Ectodermal cell (in vitro differentiated cells): ENCODE results near the gene SPCS1.
"Not testable (repeated sequence)": the region's sequence is repeated elsewhere in the genome, so short reads cannot be mapped to it uniquely, and the experiment has no call there.

Experiments
- H3K27ac ChIP-seq: 2 replicates; pipeline ENCODE4 v1.7.0; 2013; ENCODE audit warnings: mild to moderate bottlenecking, low read depth, low read length; ENCODE audit not compliant: insufficient read depth, poor library complexity, severe bottlenecking
- H3K27me3 ChIP-seq: 2 replicates; pipeline ENCODE4 v1.7.0; 2013; ENCODE audit warnings: mild to moderate bottlenecking, low read length; ENCODE audit not compliant: insufficient read depth, control insufficient read depth, poor library complexity, severe bottlenecking
- H3K36me3 ChIP-seq: one replicate; pipeline ENCODE4 v1.7.0; 2013; ENCODE audit warnings: low read length; ENCODE audit not compliant: control insufficient read depth, insufficient read depth
- H3K4me1 ChIP-seq: one replicate; pipeline ENCODE4 v1.7.0; 2013; ENCODE audit warnings: low read length; ENCODE audit not compliant: control insufficient read depth, insufficient read depth
- H3K4me3 ChIP-seq: 2 replicates; pipeline ENCODE4 v1.7.0; 2013; ENCODE audit warnings: low read depth, low read length, control low read depth; ENCODE audit not compliant: insufficient read depth
- H3K9me3 ChIP-seq: 2 replicates; pipeline ENCODE4 v1.7.0; 2013; ENCODE audit warnings: mild to moderate bottlenecking, low read length, moderate library complexity; ENCODE audit not compliant: control insufficient read depth
- WGBS, 2 experiments: methylation state at CpG; one replicate each; pipeline ENCODE4 v1.1.7; 2013; ENCODE audit warnings: missing lambda C conversion rate in 2 of 2; 5-methylcytosine and 5-hydroxymethylcytosine counted together

SPCS1 gene

DNA sequence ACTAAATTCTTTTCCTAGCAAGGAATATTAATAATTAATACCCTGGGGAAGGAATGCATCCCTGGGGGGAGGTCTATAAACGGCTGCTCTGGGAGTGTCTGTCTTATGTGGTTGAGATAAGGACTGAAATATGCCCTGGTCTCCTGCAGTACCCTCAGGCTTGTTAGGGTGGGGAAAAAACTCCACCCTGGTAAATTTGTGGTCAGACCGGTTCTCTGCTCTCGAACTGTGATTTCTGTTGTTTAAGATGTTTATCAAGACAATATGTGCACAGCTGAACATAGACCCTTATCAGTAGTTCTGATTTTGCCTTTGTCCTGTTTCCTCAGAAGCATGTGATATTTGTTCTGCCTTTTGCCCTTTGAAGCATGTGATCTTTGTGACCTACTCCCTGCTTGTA, 22.8 kb downstream of the SPCS1 start:
- peaks cover 22% of the 10 kb centered on the region for H3K36me3 ChIP-seq
- H3K27ac ChIP-seq, H3K4me3 ChIP-seq, H3K4me1 ChIP-seq, H3K9me3 ChIP-seq, H3K27me3 ChIP-seq: not testable (repeated sequence)
- WGBS, 2 experiments: 78 to 82% methylated on average over 3 of the region's 3 CpGs

DNA sequence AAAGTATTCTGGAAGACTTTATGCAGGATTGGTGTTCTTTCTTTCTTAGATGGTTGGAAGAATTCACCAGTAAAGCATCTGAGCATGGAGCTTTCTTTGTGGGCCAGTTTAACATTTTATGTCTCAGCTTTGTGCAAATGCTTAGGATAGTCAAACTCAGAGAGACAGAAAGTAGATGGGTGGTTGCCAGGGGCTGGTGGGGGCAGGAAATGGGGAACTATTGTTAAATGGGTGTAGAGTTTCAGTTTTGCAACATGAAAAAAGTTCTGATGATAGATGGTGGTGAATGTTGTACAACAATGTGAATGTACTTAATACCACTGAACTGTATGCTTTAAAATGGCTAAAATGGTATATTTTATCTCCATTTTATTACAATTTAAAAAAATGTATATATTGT, 24.8 kb downstream of the SPCS1 start:
- Histone ChIP-seq H3K27me3 (no peaks in the 10 kb centered on the region), H3K36me3 (peaks cover 30% of the 10 kb centered on the region), H3K9me3 (no peaks in the 10 kb centered on the region), H3K4me1 (no peaks in the 10 kb centered on the region), H3K4me3 (no peak overlapping the region), H3K27ac (no peak overlapping the region)

DNA sequence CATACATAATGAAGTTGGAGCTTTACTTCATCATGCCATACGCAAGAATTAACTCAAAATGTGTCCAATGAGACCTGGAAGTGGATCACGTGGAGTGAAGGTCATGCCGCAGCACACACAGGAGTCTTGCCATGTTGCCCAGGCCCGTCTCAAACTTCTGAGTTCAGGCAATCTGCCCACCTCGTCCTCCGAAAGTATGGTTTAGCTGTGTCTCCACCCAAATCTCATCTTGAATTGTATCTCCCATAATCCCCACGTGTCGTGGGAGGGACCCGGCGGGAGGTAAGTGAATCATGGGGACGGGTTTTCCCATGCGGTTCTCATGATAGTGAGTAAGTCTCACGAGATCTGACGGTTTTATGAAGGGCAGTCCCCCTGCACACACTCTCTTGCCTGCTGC, 25.7 kb downstream of the SPCS1 start:
- no peaks in the 10 kb centered on the region for H3K9me3 ChIP-seq
- no peaks in the 10 kb centered on the region for H3K4me1 ChIP-seq
- no peak overlapping the region for H3K27ac ChIP-seq
- H3K27me3 ChIP-seq: no peaks in the 10 kb centered on the region
- 88 to 92% methylated on average over 14 of the region's 14 CpGs for WGBS, 2 experiments
- H3K4me3 ChIP-seq: no peak overlapping the region
- H3K36me3 ChIP-seq: peaks cover 35% of the 10 kb centered on the region

DNA sequence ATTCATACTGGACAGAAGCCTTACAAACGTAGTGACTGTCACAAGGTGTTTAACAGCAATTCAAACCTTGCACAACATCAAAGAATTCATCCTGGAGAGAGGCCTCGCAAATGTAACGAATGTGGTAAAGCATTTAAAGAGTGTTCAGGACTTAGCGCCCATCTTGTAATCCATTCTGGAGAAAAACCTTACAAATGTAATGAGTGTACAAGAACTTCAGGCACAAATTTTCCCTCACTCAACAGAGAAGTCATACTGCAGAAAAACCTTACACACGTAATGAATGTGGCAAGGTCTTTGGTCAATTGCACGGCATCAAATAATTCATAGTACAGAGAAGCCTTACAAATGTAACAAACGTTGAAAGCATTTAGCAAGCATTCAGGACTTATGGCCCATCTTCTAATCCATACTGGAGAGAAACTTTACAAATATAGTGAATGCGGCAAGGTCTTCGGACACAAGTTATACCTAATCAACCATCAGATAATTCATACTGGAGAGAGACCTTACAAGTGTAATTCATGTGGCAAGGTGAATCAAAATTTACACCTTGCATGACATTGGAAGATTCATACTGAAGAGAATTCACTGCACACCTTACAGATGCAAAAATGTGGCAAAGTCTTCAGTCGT, 27.5 kb downstream of the SPCS1 start:
- H3K4me3 ChIP-seq: no peak overlapping the region
- H3K9me3 ChIP-seq: no peaks in the 10 kb centered on the region
- no peak overlapping the region for H3K27ac ChIP-seq
- H3K4me1 ChIP-seq: no peaks in the 10 kb centered on the region
- H3K27me3 ChIP-seq: no peaks in the 10 kb centered on the region
- peaks cover 29% of the 10 kb centered on the region for H3K36me3 ChIP-seq
- WGBS, 2 experiments: 87 to 89% methylated on average over 10 of the region's 10 CpGs

DNA sequence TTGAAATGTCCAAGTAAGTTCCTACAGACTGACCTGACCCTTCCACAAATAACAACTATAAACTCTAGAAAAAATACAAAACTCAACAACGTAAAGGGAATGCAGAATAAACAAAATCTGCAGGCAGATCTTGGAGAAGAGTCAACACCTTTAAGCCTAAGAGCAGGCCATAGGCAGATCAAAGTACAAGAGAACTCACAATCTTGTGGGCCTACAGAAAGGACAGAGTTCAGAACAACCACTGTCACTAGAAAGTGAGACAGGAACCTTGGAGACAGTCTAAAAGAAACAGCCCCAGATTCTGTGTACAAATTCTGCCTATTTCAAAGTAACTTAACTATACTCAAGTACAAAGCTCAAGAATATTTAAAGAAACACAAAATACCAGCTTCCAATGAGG, 33.8 kb downstream of the SPCS1 start:
- Histone ChIP-seq H3K4me3 (no peak overlapping the region), H3K36me3 (peaks cover 36% of the 10 kb centered on the region), H3K27ac (no peak overlapping the region), H3K27me3 (no peaks in the 10 kb centered on the region), H3K9me3 (no peaks in the 10 kb centered on the region), H3K4me1 (no peaks in the 10 kb centered on the region)
- WGBS, 2 experiments: 94 to 97% methylated on average over 1 of the region's 1 CpG

DNA sequence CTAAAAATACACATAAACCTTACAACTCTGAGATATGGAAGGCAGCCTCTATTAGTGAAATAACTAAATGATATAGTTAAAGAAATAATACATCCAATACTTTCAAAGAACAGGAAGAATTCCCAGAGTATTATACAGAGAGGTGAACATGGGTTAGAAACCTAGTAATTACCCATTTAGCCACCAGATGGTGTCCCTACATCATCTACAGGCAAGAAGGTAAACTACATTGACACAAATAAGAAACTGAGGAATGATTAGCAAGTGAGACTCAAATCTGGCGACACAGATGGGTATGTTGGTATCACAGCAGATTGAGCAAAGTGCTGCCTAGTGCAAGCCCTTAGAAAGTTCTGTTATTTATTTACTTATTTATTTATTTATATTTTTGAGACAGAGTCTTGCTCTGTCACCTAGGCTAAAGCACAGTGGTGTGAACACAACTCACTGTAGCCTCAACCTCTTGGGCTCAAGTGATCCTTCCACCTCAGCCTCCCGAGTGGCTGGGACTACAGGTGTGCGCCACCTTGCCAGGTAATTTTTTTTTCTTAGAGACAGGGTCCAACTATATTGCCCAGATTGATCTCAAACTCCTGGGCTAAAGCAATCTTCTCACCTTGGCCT, 36.6 kb downstream of the SPCS1 start:
- Histone ChIP-seq H3K9me3 (no peaks in the 10 kb centered on the region), H3K36me3 (peaks cover 44% of the 10 kb centered on the region), H3K27me3 (no peaks in the 10 kb centered on the region), H3K27ac (no peak overlapping the region), H3K4me3 (no peak overlapping the region), H3K4me1 (no peaks in the 10 kb centered on the region)
- 93 to 97% methylated on average over 3 of the region's 3 CpGs for WGBS, 2 experiments

- H3K27ac ChIP-seq: no peak overlapping the region
- 93 to 96% methylated on average over 5 of the region's 5 CpGs for WGBS, 2 experiments
These were observed 37.2 kb downstream of the SPCS1 start for GRCh38 chr3:52743152-52743551.

GRCh38 chr3:52743721-52744120, 37.8 kb downstream of the SPCS1 start:
- Histone ChIP-seq H3K27ac (no peak overlapping the region), H3K36me3 (peaks cover 49% of the 10 kb centered on the region), H3K9me3 (no peaks in the 10 kb centered on the region), H3K4me3 (no peak overlapping the region), H3K27me3 (no peaks in the 10 kb centered on the region), H3K4me1 (no peaks in the 10 kb centered on the region)
- 93 to 96% methylated on average over 2 of the region's 2 CpGs for WGBS, 2 experiments

More at GRCh38 chr3:52743152-52743551, 37.2 kb downstream of the SPCS1 start:
- Histone ChIP-seq H3K36me3 (peaks cover 46% of the 10 kb centered on the region), H3K4me3 (no peak overlapping the region), H3K27me3 (no peaks in the 10 kb centered on the region), H3K9me3 (no peaks in the 10 kb centered on the region), H3K4me1 (no peaks in the 10 kb centered on the region)

GRCh38 chr3:52752045-52752660, 46.2 kb downstream of the SPCS1 start:
- no peaks in the 10 kb centered on the region for H3K9me3 ChIP-seq
- peaks cover 44% of the 10 kb centered on the region for H3K36me3 ChIP-seq
- no peaks in the 10 kb centered on the region for H3K27me3 ChIP-seq
- H3K4me3 ChIP-seq: no peak overlapping the region
- H3K27ac ChIP-seq: no peak overlapping the region
- H3K4me1 ChIP-seq: no peaks in the 10 kb centered on the region
- 94 to 98% methylated on average over 3 of the region's 3 CpGs for WGBS, 2 experiments

DNA sequence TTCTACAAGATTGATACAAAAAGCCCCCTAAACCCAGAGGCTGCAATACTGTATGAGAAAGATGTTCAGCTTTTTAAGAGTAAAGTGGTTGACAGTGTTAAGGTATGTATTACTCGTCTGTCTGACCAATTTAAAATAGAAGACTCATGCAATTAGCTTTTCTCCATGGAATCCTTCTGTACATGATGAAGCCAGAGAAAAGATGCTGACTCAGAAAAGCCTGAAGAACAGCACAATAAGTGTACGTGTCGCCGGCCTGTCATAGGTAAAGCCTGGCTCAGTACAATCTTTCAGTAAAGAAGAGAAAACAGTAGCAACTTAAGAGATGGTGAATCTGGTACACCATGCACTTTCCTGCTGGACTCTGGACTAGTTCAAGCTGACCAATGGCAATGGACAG, 48.5 kb downstream of the SPCS1 start:
- H3K27ac ChIP-seq: no peak overlapping the region
- WGBS, 2 experiments: 96 to 98% methylated on average over 4 of the region's 4 CpGs
- peaks cover 39% of the 10 kb centered on the region for H3K36me3 ChIP-seq
- H3K4me3 ChIP-seq: no peak overlapping the region
- no peaks in the 10 kb centered on the region for H3K27me3 ChIP-seq
- no peaks in the 10 kb centered on the region for H3K9me3 ChIP-seq
- no peaks in the 10 kb centered on the region for H3K4me1 ChIP-seq
